ENCODE data around the gene FLYWCH2.

The FLYWCH2 gene

GRCh38 chr16:2874032-2874911, 8.7 kb upstream of the FLYWCH2 start:
- Histone ChIP-seq H4K91ac (ENCODE audit: low read length) (no peak overlapping the region), H3K23ac (ENCODE audit: low read length in 2 of 2) (no peak overlapping the region), H4K8ac (ENCODE audit: low read length) (peak overlapping the region; percentile 62), H2BK12ac (ENCODE audit: low read length in 2 of 2) (no peak overlapping the region), H3K9me3 (ENCODE audit: control insufficient read depth, low read length) (no peaks in the 10 kb centered on the region), H2AFZ (ENCODE audit: low read depth, low read length) (no peak overlapping the region), H3K27me3 (ENCODE audit: control insufficient read depth in 1 of 2, insufficient read depth in 1 of 2, low read length in 2 of 2) (peaks cover 0 to 7% of the 10 kb centered on the region in 2 experiments), H3K4me1 (ENCODE audit: control insufficient read depth, insufficient read depth, low read depth, low read length) (peaks cover 2% of the 10 kb centered on the region), H3K14ac (ENCODE audit: low read length in 2 of 2) (no peak overlapping the region), H2AK5ac (ENCODE audit: low read length, severe bottlenecking) (no peak overlapping the region), H2BK5ac (ENCODE audit: low read depth, low read length, poor library complexity, severe bottlenecking) (no peak overlapping the region), H2BK120ac (ENCODE audit: low read depth, low read length) (no peak overlapping the region), H3K18ac (ENCODE audit: low read depth in 1 of 2, low read length in 2 of 2) (peak overlapping the region in 1 of 2 experiments; percentile 28), H2BK15ac (ENCODE audit: low read depth, poor library complexity, severe bottlenecking) (no peak overlapping the region), H3K36me3 (ENCODE audit: control insufficient read depth in 1 of 2, insufficient read depth in 2 of 2, low read depth in 1 of 2, low read length in 2 of 2) (no peaks in the 10 kb centered on the region), H3K4me2 (ENCODE audit: low read length, poor library complexity, severe bottlenecking) (no peak overlapping the region), H3K79me1 (replicated peaks; ENCODE audit: low read length, poor library complexity, severe bottlenecking) (no peaks in the 10 kb centered on the region), H3K9ac (ENCODE audit: low read length) (peak overlapping the region; percentile 70), H3K27ac (ENCODE audit: low read length, poor library complexity, severe bottlenecking) (no peak overlapping the region), H3K4ac (ENCODE audit: low read depth in 1 of 2, low read length in 2 of 2) (no peak overlapping the region), H3K4me3 (ENCODE audit: insufficient read depth in 1 of 2, low read depth in 1 of 2, low read length in 2 of 2) (no peak overlapping the region)
- no peak for DNase-seq
- WGBS, result 73% methylated on average over 18 of the region's 21 CpGs

DNA sequence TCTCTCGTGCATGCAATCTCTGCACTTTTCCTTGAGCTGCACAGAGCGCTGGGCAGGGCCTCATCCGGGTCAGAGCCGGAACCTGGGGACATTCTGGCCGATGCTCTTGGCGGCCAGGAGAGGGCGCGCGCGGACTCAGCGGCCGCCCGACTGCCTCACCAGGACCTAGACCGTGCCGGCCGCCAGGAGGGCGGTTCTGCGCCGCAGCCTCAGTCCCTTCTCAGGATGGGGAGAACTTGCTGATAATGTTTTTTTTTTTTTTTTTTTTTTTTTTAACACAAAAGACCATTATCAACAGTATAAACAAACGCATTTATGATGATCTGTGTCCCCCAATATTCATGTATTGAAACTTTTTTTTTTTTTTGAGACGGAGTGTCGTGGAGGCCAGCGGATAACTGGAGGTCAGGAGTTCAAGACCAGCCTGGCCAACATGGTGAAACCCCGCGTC, 8.1 kb upstream of the FLYWCH2 start:
- Histone ChIP-seq H2AFZ (ENCODE audit: low read depth, low read length) (no peak overlapping the region), H2AK5ac (ENCODE audit: low read length, severe bottlenecking) (no peak overlapping the region), H3K4ac (ENCODE audit: low read depth in 1 of 2, low read length in 2 of 2) (no peak overlapping the region), H3K36me3 (ENCODE audit: control insufficient read depth in 1 of 2, insufficient read depth in 2 of 2, low read depth in 1 of 2, low read length in 2 of 2) (no peaks in the 10 kb centered on the region), H3K23ac (ENCODE audit: low read length in 2 of 2) (no peak overlapping the region), H4K91ac (ENCODE audit: low read length) (no peak overlapping the region), H3K9ac (ENCODE audit: low read length) (peak overlapping the region; percentile 70), H3K9me3 (ENCODE audit: control insufficient read depth, low read length) (no peaks in the 10 kb centered on the region), H3K14ac (ENCODE audit: low read length in 2 of 2) (no peak overlapping the region), H2BK5ac (ENCODE audit: low read depth, low read length, poor library complexity, severe bottlenecking) (no peak overlapping the region), H3K27ac (ENCODE audit: low read length, poor library complexity, severe bottlenecking) (no peak overlapping the region), H2BK15ac (ENCODE audit: low read depth, poor library complexity, severe bottlenecking) (no peak overlapping the region), H3K4me2 (ENCODE audit: low read length, poor library complexity, severe bottlenecking) (no peak overlapping the region), H4K8ac (ENCODE audit: low read length) (no peak overlapping the region), H3K27me3 (ENCODE audit: control insufficient read depth in 1 of 2, insufficient read depth in 1 of 2, low read length in 2 of 2) (peaks cover 0 to 7% of the 10 kb centered on the region in 2 experiments), H3K4me3 (ENCODE audit: insufficient read depth in 1 of 2, low read depth in 1 of 2, low read length in 2 of 2) (no peak overlapping the region), H2BK120ac (ENCODE audit: low read depth, low read length) (no peak overlapping the region), H3K4me1 (ENCODE audit: control insufficient read depth, insufficient read depth, low read depth, low read length) (peaks cover 2% of the 10 kb centered on the region), H2BK12ac (ENCODE audit: low read length in 2 of 2) (no peak overlapping the region), H3K79me1 (replicated peaks; ENCODE audit: low read length, poor library complexity, severe bottlenecking) (no peaks in the 10 kb centered on the region), H3K18ac (ENCODE audit: low read depth in 1 of 2, low read length in 2 of 2) (no peak overlapping the region)
- WGBS, result 33% methylated on average over 11 of the region's 25 CpGs
- peak; percentile 72 for DNase-seq

GRCh38 chr16:2879854-2880508, 3.0 kb upstream of the FLYWCH2 start:
- Histone ChIP-seq H2BK120ac (ENCODE audit: low read depth, low read length) (no peak overlapping the region), H4K8ac (ENCODE audit: low read length) (no peak overlapping the region), H3K18ac (ENCODE audit: low read depth in 1 of 2, low read length in 2 of 2) (no peak overlapping the region), H3K9me3 (ENCODE audit: control insufficient read depth, low read length) (no peaks in the 10 kb centered on the region), H2AK5ac (ENCODE audit: low read length, severe bottlenecking) (no peak overlapping the region), H3K36me3 (ENCODE audit: control insufficient read depth in 1 of 2, insufficient read depth in 2 of 2, low read depth in 1 of 2, low read length in 2 of 2) (peaks cover 0 to 3% of the 10 kb centered on the region in 2 experiments), H3K4me2 (ENCODE audit: low read length, poor library complexity, severe bottlenecking) (no peak overlapping the region), H3K4me3 (ENCODE audit: insufficient read depth in 1 of 2, low read depth in 1 of 2, low read length in 2 of 2) (no peak overlapping the region), H3K4me1 (ENCODE audit: control insufficient read depth, insufficient read depth, low read depth, low read length) (peaks cover 14% of the 10 kb centered on the region), H3K9ac (ENCODE audit: low read length) (no peak overlapping the region), H3K27ac (ENCODE audit: low read length, poor library complexity, severe bottlenecking) (no peak overlapping the region), H2AFZ (ENCODE audit: low read depth, low read length) (no peak overlapping the region), H3K14ac (ENCODE audit: low read length in 2 of 2) (no peak overlapping the region), H3K79me1 (replicated peaks; ENCODE audit: low read length, poor library complexity, severe bottlenecking) (peaks cover 3% of the 10 kb centered on the region), H2BK5ac (ENCODE audit: low read depth, low read length, poor library complexity, severe bottlenecking) (no peak overlapping the region), H2BK15ac (ENCODE audit: low read depth, poor library complexity, severe bottlenecking) (no peak overlapping the region), H2BK12ac (ENCODE audit: low read length in 2 of 2) (no peak overlapping the region), H3K4ac (ENCODE audit: low read depth in 1 of 2, low read length in 2 of 2) (no peak overlapping the region), H4K91ac (ENCODE audit: low read length) (no peak overlapping the region), H3K23ac (ENCODE audit: low read length in 2 of 2) (no peak overlapping the region), H3K27me3 (ENCODE audit: control insufficient read depth in 1 of 2, insufficient read depth in 1 of 2, low read length in 2 of 2) (no peaks in the 10 kb centered on the region)
- DNase-seq, result no peak
- WGBS, result 65% methylated on average over 6 of the region's 6 CpGs
